ENCODE data around the gene PLEKHA6.

DNA sequence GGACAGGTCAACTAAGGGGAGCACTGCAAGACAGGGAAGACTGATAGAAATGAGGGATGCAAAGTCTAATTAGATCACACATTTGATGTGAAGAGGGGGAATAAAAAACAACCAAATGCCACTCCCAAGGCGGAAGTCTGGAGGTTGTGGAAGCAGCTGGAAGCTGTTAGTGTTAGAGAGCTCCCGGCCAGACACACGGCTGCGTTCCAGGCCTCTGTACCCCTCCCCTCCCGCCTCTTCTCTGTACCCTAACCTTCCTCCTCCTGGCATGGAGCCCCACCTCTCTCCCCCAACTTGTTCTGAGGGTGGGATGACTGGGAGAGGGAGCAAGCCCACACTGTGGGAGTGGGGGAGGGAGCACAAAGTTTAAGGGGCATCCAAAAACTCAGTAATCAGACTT lies 67.0 kb downstream of the PLEKHA6 start:
- TF ChIP-seq, protein P1, sequence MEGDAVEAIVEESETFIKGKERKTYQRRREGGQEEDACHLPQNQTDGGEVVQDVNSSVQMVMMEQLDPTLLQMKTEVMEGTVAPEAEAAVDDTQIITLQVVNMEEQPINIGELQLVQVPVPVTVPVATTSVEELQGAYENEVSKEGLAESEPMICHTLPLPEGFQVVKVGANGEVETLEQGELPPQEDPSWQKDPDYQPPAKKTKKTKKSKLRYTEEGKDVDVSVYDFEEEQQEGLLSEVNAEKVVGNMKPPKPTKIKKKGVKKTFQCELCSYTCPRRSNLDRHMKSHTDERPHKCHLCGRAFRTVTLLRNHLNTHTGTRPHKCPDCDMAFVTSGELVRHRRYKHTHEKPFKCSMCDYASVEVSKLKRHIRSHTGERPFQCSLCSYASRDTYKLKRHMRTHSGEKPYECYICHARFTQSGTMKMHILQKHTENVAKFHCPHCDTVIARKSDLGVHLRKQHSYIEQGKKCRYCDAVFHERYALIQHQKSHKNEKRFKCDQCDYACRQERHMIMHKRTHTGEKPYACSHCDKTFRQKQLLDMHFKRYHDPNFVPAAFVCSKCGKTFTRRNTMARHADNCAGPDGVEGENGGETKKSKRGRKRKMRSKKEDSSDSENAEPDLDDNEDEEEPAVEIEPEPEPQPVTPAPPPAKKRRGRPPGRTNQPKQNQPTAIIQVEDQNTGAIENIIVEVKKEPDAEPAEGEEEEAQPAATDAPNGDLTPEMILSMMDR (IDR thresholded peaks at IDR 0.05) = no peak
- TF ChIP-seq TCF7L2 (IDR thresholded peaks at IDR 0.05; ENCODE audit: low read depth, low read length) (no peak), POLR2AphosphoS5 (IDR thresholded peaks at IDR 0.05; ENCODE audit: low read depth, low read length) (no peak), SIN3A (IDR thresholded peaks at IDR 0.05; ENCODE audit: borderline replicate concordance, insufficient read depth, low read depth, low read length) (no peak)
- TF ChIP-seq, protein P2, sequence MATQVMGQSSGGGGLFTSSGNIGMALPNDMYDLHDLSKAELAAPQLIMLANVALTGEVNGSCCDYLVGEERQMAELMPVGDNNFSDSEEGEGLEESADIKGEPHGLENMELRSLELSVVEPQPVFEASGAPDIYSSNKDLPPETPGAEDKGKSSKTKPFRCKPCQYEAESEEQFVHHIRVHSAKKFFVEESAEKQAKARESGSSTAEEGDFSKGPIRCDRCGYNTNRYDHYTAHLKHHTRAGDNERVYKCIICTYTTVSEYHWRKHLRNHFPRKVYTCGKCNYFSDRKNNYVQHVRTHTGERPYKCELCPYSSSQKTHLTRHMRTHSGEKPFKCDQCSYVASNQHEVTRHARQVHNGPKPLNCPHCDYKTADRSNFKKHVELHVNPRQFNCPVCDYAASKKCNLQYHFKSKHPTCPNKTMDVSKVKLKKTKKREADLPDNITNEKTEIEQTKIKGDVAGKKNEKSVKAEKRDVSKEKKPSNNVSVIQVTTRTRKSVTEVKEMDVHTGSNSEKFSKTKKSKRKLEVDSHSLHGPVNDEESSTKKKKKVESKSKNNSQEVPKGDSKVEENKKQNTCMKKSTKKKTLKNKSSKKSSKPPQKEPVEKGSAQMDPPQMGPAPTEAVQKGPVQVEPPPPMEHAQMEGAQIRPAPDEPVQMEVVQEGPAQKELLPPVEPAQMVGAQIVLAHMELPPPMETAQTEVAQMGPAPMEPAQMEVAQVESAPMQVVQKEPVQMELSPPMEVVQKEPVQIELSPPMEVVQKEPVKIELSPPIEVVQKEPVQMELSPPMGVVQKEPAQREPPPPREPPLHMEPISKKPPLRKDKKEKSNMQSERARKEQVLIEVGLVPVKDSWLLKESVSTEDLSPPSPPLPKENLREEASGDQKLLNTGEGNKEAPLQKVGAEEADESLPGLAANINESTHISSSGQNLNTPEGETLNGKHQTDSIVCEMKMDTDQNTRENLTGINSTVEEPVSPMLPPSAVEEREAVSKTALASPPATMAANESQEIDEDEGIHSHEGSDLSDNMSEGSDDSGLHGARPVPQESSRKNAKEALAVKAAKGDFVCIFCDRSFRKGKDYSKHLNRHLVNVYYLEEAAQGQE (IDR thresholded peaks at IDR 0.05; ENCODE audit: insufficient read depth in 1 of 2, low read depth in 2 of 2, low read length in 1 of 2) = no peak

Measured in Panc1 (cell line).